HG02973 (cell line): ENCODE measurements around the gene PHF5A.
"Not testable (repeated sequence)": the region's sequence is repeated elsewhere in the genome, so short reads cannot be mapped to it uniquely, and the experiment has no call there.

Source experiments
- ATAC-seq: cut with Tn5 transposase; IDR thresholded peaks from one replicate; pipeline ENCODE4 v1.9.1; 2021; ENCODE audit warnings: moderate library complexity; ENCODE audit not compliant: unreplicated experiment

Gene PHF5A

GRCh38 chr22:41488596-41489385 lies 20.3 kb upstream of the PHF5A start:
- no peak for ATAC-seq

- no peak for ATAC-seq
Observed at GRCh38 chr22:41488076-41488475, 19.6 kb upstream of the PHF5A start.

- no peak for ATAC-seq
Observed at GRCh38 chr22:41487037-41487935, 18.8 kb upstream of the PHF5A start.

GRCh38 chr22:41485033-41485432 lies 16.5 kb upstream of the PHF5A start:
- no peak for ATAC-seq

GRCh38 chr22:41482319-41482935 lies 13.9 kb upstream of the PHF5A start:
- ATAC-seq = no peak

- ATAC-seq = no peak
Observed at GRCh38 chr22:41481925-41482318, 13.4 kb upstream of the PHF5A start.

GRCh38 chr22:41481131-41481830 lies 12.8 kb upstream of the PHF5A start:
- no peak for ATAC-seq

- no peak for ATAC-seq
Observed at GRCh38 chr22:41480397-41480735, 11.9 kb upstream of the PHF5A start.

GRCh38 chr22:41479671-41480396 lies 11.3 kb upstream of the PHF5A start:
- no peak for ATAC-seq

- ATAC-seq = no peak
Observed at GRCh38 chr22:41478891-41479521, 10.5 kb upstream of the PHF5A start.

GRCh38 chr22:41478473-41478872 lies 10.0 kb upstream of the PHF5A start:
- ATAC-seq = no peak

GRCh38 chr22:41474872-41475451 lies 6.5 kb upstream of the PHF5A start:
- no peak for ATAC-seq

GRCh38 chr22:41471568-41471967 lies 3.1 kb upstream of the PHF5A start:
- no peak for ATAC-seq

GRCh38 chr22:41470886-41471285 lies 2.4 kb upstream of the PHF5A start:
- no peak for ATAC-seq

GRCh38 chr22:41469218-41469851 lies 843 bp upstream of the PHF5A start:
- ATAC-seq = peak; percentile 2

- no peak for ATAC-seq
Observed at GRCh38 chr22:41461901-41462300, 6.6 kb downstream of the PHF5A start.

- ATAC-seq = not testable (repeated sequence)
Observed at GRCh38 chr22:41460071-41460470, 8.4 kb downstream of the PHF5A start.

GRCh38 chr22:41459431-41459830 lies 9.1 kb downstream of the PHF5A start:
- no peak for ATAC-seq

- ATAC-seq = no peak
Observed at GRCh38 chr22:41458161-41458728, 10.2 kb downstream of the PHF5A start.
